ENCODE data around the gene MLPH. TPM values are rescaled to one million over a fixed set of nuclear protein-coding genes. Genes with fewer than 3 reads are reported as not detected.

Gene MLPH
- total and polyA plus RNA-seq, 12 donors, result 9.7 to 60.0 (median 40.8) TPM

- ATAC-seq (peak; percentile 31 to 94 (median 84)), DNase-seq (peak in 1 of 2 donors; percentile 63)
- no peak for TF ChIP-seq CTCF (IDR thresholded peaks at IDR 0.05)
- H3K4me3 ChIP-seq, result peak overlapping the region in 1 of 10 donors; percentile 16
- intact Hi-C loops (cut with DNase I), result no loop called here
- peaks cover 14 to 49% (median 37%) of the 10 kb centered on the region in 9 donors for H3K4me1 ChIP-seq
- H3K27ac ChIP-seq, result peak overlapping the region; percentile 22 to 89 (median 75)
- no peaks in the 10 kb centered on the region for H3K36me3 ChIP-seq
- H3K9me3 ChIP-seq, result no peaks in the 10 kb centered on the region
- WGBS, 2 donors, result 14 to 23% methylated on average over 13 of the region's 13 CpGs
- peaks cover 0 to 18% (median 0%) of the 10 kb centered on the region in 7 donors for H3K27me3 ChIP-seq
Observed at GRCh38 chr2:237449193-237449881, 37.7 kb upstream of the MLPH start.

- peak overlapping the region; percentile 22 to 89 (median 75) for H3K27ac ChIP-seq
- WGBS, 2 donors, result 86 to 91% methylated on average over 6 of the region's 6 CpGs
- no peak overlapping the region for H3K4me3 ChIP-seq
- no peaks in the 10 kb centered on the region for H3K36me3 ChIP-seq
- H3K27me3 ChIP-seq, result peaks cover 0 to 12% (median 0%) of the 10 kb centered on the region in 7 donors
- no peak for TF ChIP-seq CTCF (IDR thresholded peaks at IDR 0.05)
- H3K9me3 ChIP-seq, result no peaks in the 10 kb centered on the region
- ATAC-seq, result peak in 1 of 8 donors; percentile 1
- intact Hi-C loops (cut with DNase I), result no loop called here
- no peak for DNase-seq
- peaks cover 14 to 49% (median 37%) of the 10 kb centered on the region in 9 donors for H3K4me1 ChIP-seq
Observed at GRCh38 chr2:237450108-237450507, 36.9 kb upstream of the MLPH start.

GRCh38 chr2:237450583-237450982 is 36.5 kb upstream of the MLPH start:
- intact Hi-C loops (cut with DNase I), result no loop called here
- 86 to 95% methylated on average over 13 of the region's 13 CpGs for WGBS, 2 donors
- no peak for DNase-seq
- TF ChIP-seq CTCF (IDR thresholded peaks at IDR 0.05), result no peak
- Histone ChIP-seq H3K36me3 (no peaks in the 10 kb centered on the region), H3K9me3 (no peaks in the 10 kb centered on the region), H3K27ac (peak overlapping the region in 3 of 10 donors; percentile 70 to 89 (median 78)), H3K4me3 (no peak overlapping the region), H3K4me1 (peaks cover 15 to 51% (median 39%) of the 10 kb centered on the region in 9 donors), H3K27me3 (peaks cover 0 to 12% (median 0%) of the 10 kb centered on the region in 7 donors)
- peak in 1 of 8 donors; percentile 8 for ATAC-seq

- Histone ChIP-seq H3K4me1 (peaks cover 16 to 64% (median 43%) of the 10 kb centered on the region in 9 donors), H3K27me3 (peaks cover 0 to 12% (median 0%) of the 10 kb centered on the region in 7 donors), H3K4me3 (no peak overlapping the region), H3K27ac (peak overlapping the region in 9 of 10 donors; percentile 2 to 70 (median 46)), H3K36me3 (no peaks in the 10 kb centered on the region), H3K9me3 (no peaks in the 10 kb centered on the region)
- DNase-seq (peak in 1 of 2 donors; percentile 55), ATAC-seq (peak in 4 of 8 donors; percentile 17 to 52 (median 28))
- 46 to 47% methylated on average over 20 of the region's 20 CpGs for WGBS, 2 donors
- intact Hi-C loops (cut with DNase I), result no loop called here
- TF ChIP-seq CTCF (IDR thresholded peaks at IDR 0.05), result peak in 4 of 9 donors; percentile 12 to 36 (median 16)
Observed at GRCh38 chr2:237451643-237452469, 35.2 kb upstream of the MLPH start.

Measured in heart right ventricle (tissue), 16 donors.